Stimulated activated CD4-positive, alpha-beta T cell treated with anti-CD3 and anti-CD28 coated beads, Interleukin-1b, Interleukin-23, amount 100 ng/mL, for 48 hours (primary cell): ENCODE data around the gene SGK1.
"Not testable (repeated sequence)": the region's sequence is repeated elsewhere in the genome, so short reads cannot be mapped to it uniquely, and the experiment has no call there.

Source experiments
- DNase-seq: peaks from one replicate; pipeline ENCODE4 v3.0.0-alpha.2; 2020

SGK1 gene

GRCh38 chr6:134216301-134217010 lies 101.5 kb downstream of the SGK1 start:
- no peak for DNase-seq

GRCh38 chr6:134213410-134213809 lies 104.5 kb downstream of the SGK1 start:
- not testable (repeated sequence) for DNase-seq

GRCh38 chr6:134211297-134211696 lies 106.6 kb downstream of the SGK1 start:
- no peak for DNase-seq

- no peak for DNase-seq
These were observed 110.5 kb downstream of the SGK1 start for GRCh38 chr6:134207421-134207820.

- DNase-seq = no peak
These were observed 112.5 kb downstream of the SGK1 start for GRCh38 chr6:134205366-134205765.

- DNase-seq = not testable (repeated sequence)
These were observed 113.2 kb downstream of the SGK1 start for GRCh38 chr6:134204759-134205158.

- no peak for DNase-seq
These were observed 113.9 kb downstream of the SGK1 start for GRCh38 chr6:134204031-134204430.

- DNase-seq = no peak
These were observed 116.2 kb downstream of the SGK1 start for GRCh38 chr6:134201716-134202115.

GRCh38 chr6:134199848-134200606 lies 117.9 kb downstream of the SGK1 start:
- no peak for DNase-seq

- no peak for DNase-seq
These were observed 119.8 kb downstream of the SGK1 start for GRCh38 chr6:134198093-134198492.

GRCh38 chr6:134197685-134198084 lies 120.2 kb downstream of the SGK1 start:
- not testable (repeated sequence) for DNase-seq

- DNase-seq = no peak
These were observed 121.2 kb downstream of the SGK1 start for GRCh38 chr6:134196568-134197193.

GRCh38 chr6:134195985-134196384 lies 121.9 kb downstream of the SGK1 start:
- no peak for DNase-seq

- no peak for DNase-seq
These were observed 122.6 kb downstream of the SGK1 start for GRCh38 chr6:134195164-134195906.

- DNase-seq = no peak
These were observed 124.1 kb downstream of the SGK1 start for GRCh38 chr6:134193536-134194498.

GRCh38 chr6:134192609-134193008 lies 125.3 kb downstream of the SGK1 start:
- not testable (repeated sequence) for DNase-seq

GRCh38 chr6:134190883-134191282 lies 127.0 kb downstream of the SGK1 start:
- DNase-seq = no peak

- DNase-seq = no peak
These were observed 130.2 kb downstream of the SGK1 start for GRCh38 chr6:134187751-134188150.

GRCh38 chr6:134187154-134187553 lies 130.8 kb downstream of the SGK1 start:
- no peak for DNase-seq

- DNase-seq = no peak
These were observed 131.6 kb downstream of the SGK1 start for GRCh38 chr6:134186355-134186754.

GRCh38 chr6:134185277-134185676 lies 132.6 kb downstream of the SGK1 start:
- no peak for DNase-seq

GRCh38 chr6:134183844-134184243 lies 134.1 kb downstream of the SGK1 start:
- no peak for DNase-seq
